Activated CD4-positive, alpha-beta T cell treated with anti-CD3 and anti-CD28 coated beads for 48 hours (primary cell): ENCODE data around the gene STAU1.
A peak's percentile ranks its signal among the peaks of the same experiment; 100 is the strongest.
"Not testable (repeated sequence)": the region's sequence is repeated elsewhere in the genome, so short reads cannot be mapped to it uniquely, and the experiment has no call there.

Experiments used
- DNase-seq: peaks from one replicate; pipeline ENCODE4 v3.0.0-alpha.2; 2020

STAU1 gene

GRCh38 chr20:49199729-49200293 is 11.7 kb upstream of the STAU1 start:
- DNase-seq, result no peak

GRCh38 chr20:49192944-49193518 is 4.9 kb upstream of the STAU1 start:
- not testable (repeated sequence) for DNase-seq

- no peak for DNase-seq
Observed at GRCh38 chr20:49187330-49187850, 744 bp downstream of the STAU1 start.

- DNase-seq, result peak; percentile 76
Observed at GRCh38 chr20:49186535-49187329, 1.4 kb downstream of the STAU1 start.

- no peak for DNase-seq
Observed at GRCh38 chr20:49185071-49185761, 2.9 kb downstream of the STAU1 start.

- no peak for DNase-seq
Observed at GRCh38 chr20:49184691-49185070, 3.5 kb downstream of the STAU1 start.

- not testable (repeated sequence) for DNase-seq
Observed at GRCh38 chr20:49184084-49184501, 4.0 kb downstream of the STAU1 start.

GRCh38 chr20:49183444-49183843 is 4.7 kb downstream of the STAU1 start:
- no peak for DNase-seq

GRCh38 chr20:49181265-49181877 is 6.8 kb downstream of the STAU1 start:
- DNase-seq, result no peak

- no peak for DNase-seq
Observed at GRCh38 chr20:49179368-49180277, 8.5 kb downstream of the STAU1 start.

GRCh38 chr20:49174183-49174582 is 14.0 kb downstream of the STAU1 start:
- no peak for DNase-seq

- DNase-seq, result no peak
Observed at GRCh38 chr20:49172413-49172812, 15.7 kb downstream of the STAU1 start.

GRCh38 chr20:49171909-49172308 is 16.2 kb downstream of the STAU1 start:
- no peak for DNase-seq

- DNase-seq, result no peak
Observed at GRCh38 chr20:49170714-49171113, 17.4 kb downstream of the STAU1 start.

GRCh38 chr20:49169547-49169946 is 18.6 kb downstream of the STAU1 start:
- DNase-seq, result no peak

GRCh38 chr20:49168864-49169263 is 19.3 kb downstream of the STAU1 start:
- not testable (repeated sequence) for DNase-seq

GRCh38 chr20:49167811-49168507 is 20.2 kb downstream of the STAU1 start:
- DNase-seq, result no peak

GRCh38 chr20:49166534-49167449 is 21.3 kb downstream of the STAU1 start:
- no peak for DNase-seq

GRCh38 chr20:49165611-49166010 is 22.5 kb downstream of the STAU1 start:
- DNase-seq, result peak; percentile 14

GRCh38 chr20:49163696-49164095 is 24.4 kb downstream of the STAU1 start:
- DNase-seq, result no peak
